IMR-90 (cell line): ENCODE measurements around the gene BEND3.

Source experiments
- CTCF ChIP-seq: conservative IDR thresholded peaks from 2 replicates; pipeline ENCODE4 v1.5.1; 2012; ENCODE audit warnings: mild to moderate bottlenecking, low read depth, low read length, improper control_type of control experiment
- FOS ChIP-seq: fragments of 150-350 bp; IDR thresholded peaks from 2 replicates; pipeline ENCODE4 v1.6.1; 2016; ENCODE audit warnings: low read depth, low read length
- MAFK ChIP-seq: IDR thresholded peaks from 2 replicates; pipeline ENCODE4 v1.6.1; 2012; ENCODE audit warnings: low read depth, low read length, improper control_type of control experiment
- MXI1 ChIP-seq: IDR thresholded peaks from 2 replicates; pipeline ENCODE4 v1.6.1; 2012; ENCODE audit warnings: low read depth, mild to moderate bottlenecking, low read length, moderate library complexity, borderline replicate concordance
- POLR2A ChIP-seq: IDR thresholded peaks from 2 replicates; pipeline ENCODE4 v1.6.1; 2012; ENCODE audit warnings: mild to moderate bottlenecking, low read depth, low read length

- TF ChIP-seq MXI1 (no peak), POLR2A (no peak), CTCF (no peak), FOS (no peak), MAFK (no peak)
Measured at GRCh38 chr6:107066697-107067659, 48.3 kb downstream of the BEND3 start.
